ENCODE data around the gene EWSR1.

EWSR1 gene

GRCh38 chr22:29259253-29259899 is 8.7 kb upstream of the EWSR1 start:
- no peaks in the 10 kb centered on the region for H3K27me3 ChIP-seq
- H3K27ac ChIP-seq = no peak overlapping the region
- H3K9me3 ChIP-seq = no peaks in the 10 kb centered on the region
- H3K36me3 ChIP-seq = peaks cover 4% of the 10 kb centered on the region
- H3K4me3 ChIP-seq (ENCODE audit: low read depth in 1 of 2, low read length in 1 of 2) = no peak overlapping the region
- TF ChIP-seq, protein P1, sequence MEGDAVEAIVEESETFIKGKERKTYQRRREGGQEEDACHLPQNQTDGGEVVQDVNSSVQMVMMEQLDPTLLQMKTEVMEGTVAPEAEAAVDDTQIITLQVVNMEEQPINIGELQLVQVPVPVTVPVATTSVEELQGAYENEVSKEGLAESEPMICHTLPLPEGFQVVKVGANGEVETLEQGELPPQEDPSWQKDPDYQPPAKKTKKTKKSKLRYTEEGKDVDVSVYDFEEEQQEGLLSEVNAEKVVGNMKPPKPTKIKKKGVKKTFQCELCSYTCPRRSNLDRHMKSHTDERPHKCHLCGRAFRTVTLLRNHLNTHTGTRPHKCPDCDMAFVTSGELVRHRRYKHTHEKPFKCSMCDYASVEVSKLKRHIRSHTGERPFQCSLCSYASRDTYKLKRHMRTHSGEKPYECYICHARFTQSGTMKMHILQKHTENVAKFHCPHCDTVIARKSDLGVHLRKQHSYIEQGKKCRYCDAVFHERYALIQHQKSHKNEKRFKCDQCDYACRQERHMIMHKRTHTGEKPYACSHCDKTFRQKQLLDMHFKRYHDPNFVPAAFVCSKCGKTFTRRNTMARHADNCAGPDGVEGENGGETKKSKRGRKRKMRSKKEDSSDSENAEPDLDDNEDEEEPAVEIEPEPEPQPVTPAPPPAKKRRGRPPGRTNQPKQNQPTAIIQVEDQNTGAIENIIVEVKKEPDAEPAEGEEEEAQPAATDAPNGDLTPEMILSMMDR (IDR thresholded peaks at IDR 0.05) = no peak
- no peaks in the 10 kb centered on the region for H3K4me1 ChIP-seq (ENCODE audit: control insufficient read depth in 1 of 2, insufficient read depth in 1 of 2, low read depth in 1 of 2, low read length in 1 of 2)

GRCh38 chr22:29260031-29260560 is 8.0 kb upstream of the EWSR1 start:
- no peak overlapping the region for H3K4me3 ChIP-seq (ENCODE audit: low read depth in 1 of 2, low read length in 1 of 2)
- H3K36me3 ChIP-seq = peaks cover 4% of the 10 kb centered on the region
- TF ChIP-seq, protein P1 (IDR thresholded peaks at IDR 0.05) = no peak

GRCh38 chr22:29260601-29261315 is 7.3 kb upstream of the EWSR1 start:
- no peaks in the 10 kb centered on the region for H3K4me1 ChIP-seq (ENCODE audit: control insufficient read depth in 1 of 2, insufficient read depth in 1 of 2, low read depth in 1 of 2, low read length in 1 of 2)
- no peaks in the 10 kb centered on the region for H3K27me3 ChIP-seq
- peaks cover 7% of the 10 kb centered on the region for H3K36me3 ChIP-seq
- H3K4me3 ChIP-seq (ENCODE audit: low read depth in 1 of 2, low read length in 1 of 2) = no peak overlapping the region
- H3K27ac ChIP-seq = no peak overlapping the region
- H3K9me3 ChIP-seq = no peaks in the 10 kb centered on the region
- TF ChIP-seq, protein P1 (IDR thresholded peaks at IDR 0.05) = no peak

More at GRCh38 chr22:29260031-29260560, 8.0 kb upstream of the EWSR1 start:
- no peaks in the 10 kb centered on the region for H3K4me1 ChIP-seq (ENCODE audit: control insufficient read depth in 1 of 2, insufficient read depth in 1 of 2, low read depth in 1 of 2, low read length in 1 of 2)
- H3K27me3 ChIP-seq = no peaks in the 10 kb centered on the region
- no peak overlapping the region for H3K27ac ChIP-seq
- H3K9me3 ChIP-seq = no peaks in the 10 kb centered on the region

GRCh38 chr22:29263791-29264276 is 4.2 kb upstream of the EWSR1 start:
- peaks cover 7% of the 10 kb centered on the region for H3K36me3 ChIP-seq
- H3K4me3 ChIP-seq (ENCODE audit: low read depth in 1 of 2, low read length in 1 of 2) = no peak overlapping the region
- no peaks in the 10 kb centered on the region for H3K9me3 ChIP-seq
- TF ChIP-seq, protein P1 (IDR thresholded peaks at IDR 0.05) = no peak
- peaks cover 12 to 16% of the 10 kb centered on the region in 2 experiments for H3K4me1 ChIP-seq (ENCODE audit: control insufficient read depth in 1 of 2, insufficient read depth in 1 of 2, low read depth in 1 of 2, low read length in 1 of 2)
- H3K27ac ChIP-seq = no peak overlapping the region
- H3K27me3 ChIP-seq = no peaks in the 10 kb centered on the region

- TF ChIP-seq, protein P1 (IDR thresholded peaks at IDR 0.05) = no peak
- Histone ChIP-seq H3K4me1 (ENCODE audit: control insufficient read depth in 1 of 2, insufficient read depth in 1 of 2, low read depth in 1 of 2, low read length in 1 of 2) (peaks cover 26 to 30% of the 10 kb centered on the region in 2 experiments), H3K4me3 (ENCODE audit: low read depth in 1 of 2, low read length in 1 of 2) (no peak overlapping the region), H3K27ac (no peak overlapping the region), H3K36me3 (peaks cover 4% of the 10 kb centered on the region), H3K9me3 (no peaks in the 10 kb centered on the region), H3K27me3 (no peaks in the 10 kb centered on the region)
Measured at GRCh38 chr22:29265305-29265704, 2.8 kb upstream of the EWSR1 start.

Measured in neutrophil (primary cell).